Measurements from ENCODE around the gene CCL8.
"Not testable (repeated sequence)": the region's sequence is repeated elsewhere in the genome, so short reads cannot be mapped to it uniquely, and the experiment has no call there.

The CCL8 gene

DNA sequence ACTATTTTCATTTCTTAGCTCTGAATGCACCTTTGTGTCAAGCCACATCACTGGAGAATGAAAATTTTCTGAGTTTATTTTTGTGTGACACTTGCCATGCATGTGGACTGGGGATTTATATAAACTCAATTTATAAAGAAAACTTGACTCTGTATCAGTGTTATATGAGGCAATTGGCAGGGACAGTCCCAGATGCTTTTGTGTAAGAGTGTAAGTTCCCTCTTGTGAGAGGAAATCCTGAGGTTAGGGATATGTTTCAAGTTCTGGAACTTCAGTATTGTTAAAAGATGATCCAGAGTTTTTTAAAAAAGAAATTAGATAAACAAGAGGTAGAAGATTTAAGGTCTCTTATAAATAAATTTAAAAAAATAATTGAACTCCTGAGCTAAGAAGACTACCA is 10.9 kb upstream of the CCL8 start:
- in situ Hi-C loops (cut with MboI; ENCODE audit: low sequenced_read_pairs, unreplicated experiment) = no loop called here
- no peak for DNase-seq (ENCODE audit: low spot score)
- TF ChIP-seq, protein P1, sequence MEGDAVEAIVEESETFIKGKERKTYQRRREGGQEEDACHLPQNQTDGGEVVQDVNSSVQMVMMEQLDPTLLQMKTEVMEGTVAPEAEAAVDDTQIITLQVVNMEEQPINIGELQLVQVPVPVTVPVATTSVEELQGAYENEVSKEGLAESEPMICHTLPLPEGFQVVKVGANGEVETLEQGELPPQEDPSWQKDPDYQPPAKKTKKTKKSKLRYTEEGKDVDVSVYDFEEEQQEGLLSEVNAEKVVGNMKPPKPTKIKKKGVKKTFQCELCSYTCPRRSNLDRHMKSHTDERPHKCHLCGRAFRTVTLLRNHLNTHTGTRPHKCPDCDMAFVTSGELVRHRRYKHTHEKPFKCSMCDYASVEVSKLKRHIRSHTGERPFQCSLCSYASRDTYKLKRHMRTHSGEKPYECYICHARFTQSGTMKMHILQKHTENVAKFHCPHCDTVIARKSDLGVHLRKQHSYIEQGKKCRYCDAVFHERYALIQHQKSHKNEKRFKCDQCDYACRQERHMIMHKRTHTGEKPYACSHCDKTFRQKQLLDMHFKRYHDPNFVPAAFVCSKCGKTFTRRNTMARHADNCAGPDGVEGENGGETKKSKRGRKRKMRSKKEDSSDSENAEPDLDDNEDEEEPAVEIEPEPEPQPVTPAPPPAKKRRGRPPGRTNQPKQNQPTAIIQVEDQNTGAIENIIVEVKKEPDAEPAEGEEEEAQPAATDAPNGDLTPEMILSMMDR (IDR thresholded peaks at IDR 0.05; ENCODE audit: borderline replicate concordance, control extremely low read depth, extremely low read depth, insufficient read depth, missing control alignments) = no peak

DNA sequence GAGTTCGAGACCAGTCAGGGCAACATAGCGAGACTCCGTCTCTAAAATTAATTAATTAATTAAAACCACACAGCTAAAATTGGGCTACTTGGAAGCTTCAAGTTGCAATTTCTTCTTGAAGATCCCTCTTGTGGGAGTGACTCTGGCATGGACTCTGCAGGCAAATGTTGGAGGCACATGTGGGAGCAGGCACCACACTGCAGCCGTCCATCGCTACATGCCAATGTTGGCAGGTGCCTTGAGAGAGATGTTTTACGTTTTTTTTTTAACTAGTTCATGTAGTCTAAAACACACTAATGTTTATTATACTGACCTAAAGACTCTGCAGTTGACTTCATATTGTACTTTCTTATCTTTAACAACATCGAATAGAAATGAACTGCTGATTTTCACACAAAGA is 7.9 kb upstream of the CCL8 start:
- in situ Hi-C loops (cut with MboI; ENCODE audit: low sequenced_read_pairs, unreplicated experiment) = no loop called here
- TF ChIP-seq, protein P1 (IDR thresholded peaks at IDR 0.05; ENCODE audit: borderline replicate concordance, control extremely low read depth, extremely low read depth, insufficient read depth, missing control alignments) = no peak
- DNase-seq (ENCODE audit: low spot score) = no peak

DNA sequence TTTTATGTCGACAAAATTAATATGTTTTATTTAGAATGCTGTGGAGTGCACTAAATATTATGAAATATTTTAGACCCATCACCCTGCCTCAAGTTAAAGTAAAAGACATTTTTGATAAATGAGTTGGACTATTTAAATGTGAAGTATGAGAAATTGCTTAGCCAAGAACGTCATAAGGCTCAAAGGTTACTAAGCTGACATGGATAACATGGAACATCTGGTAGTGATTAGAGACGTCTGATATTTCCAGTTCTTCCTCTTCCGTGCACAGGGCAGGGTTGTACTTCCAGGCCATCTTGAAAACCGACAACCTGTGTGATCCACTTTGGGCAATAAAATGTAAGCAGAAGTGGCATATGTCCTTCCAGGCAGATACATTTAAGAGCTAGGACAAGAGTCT is 7.2 kb upstream of the CCL8 start:
- TF ChIP-seq, protein P1 (IDR thresholded peaks at IDR 0.05; ENCODE audit: borderline replicate concordance, control extremely low read depth, extremely low read depth, insufficient read depth, missing control alignments) = no peak
- in situ Hi-C loops (cut with MboI; ENCODE audit: low sequenced_read_pairs, unreplicated experiment) = no loop called here
- DNase-seq (ENCODE audit: low spot score) = no peak

DNA sequence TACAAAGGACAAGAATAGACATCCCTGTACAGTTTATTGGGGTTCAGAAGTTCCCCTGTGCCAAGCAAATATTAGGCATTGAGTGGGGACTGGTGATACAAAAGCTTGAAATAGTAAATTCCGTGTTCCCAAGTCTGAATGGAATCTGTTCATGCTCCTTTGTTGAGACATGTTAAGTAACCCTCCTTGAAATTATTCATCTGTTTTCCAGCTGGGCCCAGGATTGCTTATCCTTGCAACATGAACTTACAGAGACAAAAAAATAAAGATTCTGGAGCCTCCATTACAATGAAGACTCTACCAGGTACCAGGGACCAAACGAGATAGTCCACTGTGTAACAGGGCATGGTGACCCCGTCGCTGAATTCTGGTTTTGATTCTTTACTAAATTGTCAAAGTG is 6.1 kb upstream of the CCL8 start:
- in situ Hi-C loops (cut with MboI; ENCODE audit: low sequenced_read_pairs, unreplicated experiment) = no loop called here
- DNase-seq (ENCODE audit: low spot score) = no peak
- TF ChIP-seq, protein P1 (IDR thresholded peaks at IDR 0.05; ENCODE audit: borderline replicate concordance, control extremely low read depth, extremely low read depth, insufficient read depth, missing control alignments) = no peak

DNA sequence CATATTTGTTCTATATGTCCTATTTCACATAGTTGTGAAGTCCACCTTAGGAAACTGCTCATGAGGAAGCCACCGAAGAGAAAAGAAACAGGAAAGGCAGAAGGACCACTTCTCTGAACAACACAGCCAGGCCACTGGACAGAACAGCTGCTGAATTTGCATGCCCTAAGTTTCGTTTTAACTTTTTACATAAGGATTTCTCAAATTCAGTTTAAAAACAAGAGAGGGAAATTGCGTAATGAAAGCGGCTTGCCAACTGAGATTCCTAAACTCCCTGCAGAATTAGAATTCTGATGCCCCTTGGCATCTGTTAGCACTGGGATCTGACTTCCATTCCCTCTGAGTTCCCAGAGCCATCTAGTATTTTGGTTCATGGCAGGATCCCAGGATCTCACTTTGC is 5.0 kb upstream of the CCL8 start:
- TF ChIP-seq, protein P1 (IDR thresholded peaks at IDR 0.05; ENCODE audit: borderline replicate concordance, control extremely low read depth, extremely low read depth, insufficient read depth, missing control alignments) = no peak
- in situ Hi-C loops (cut with MboI; ENCODE audit: low sequenced_read_pairs, unreplicated experiment) = no loop called here
- DNase-seq (ENCODE audit: low spot score) = no peak

DNA sequence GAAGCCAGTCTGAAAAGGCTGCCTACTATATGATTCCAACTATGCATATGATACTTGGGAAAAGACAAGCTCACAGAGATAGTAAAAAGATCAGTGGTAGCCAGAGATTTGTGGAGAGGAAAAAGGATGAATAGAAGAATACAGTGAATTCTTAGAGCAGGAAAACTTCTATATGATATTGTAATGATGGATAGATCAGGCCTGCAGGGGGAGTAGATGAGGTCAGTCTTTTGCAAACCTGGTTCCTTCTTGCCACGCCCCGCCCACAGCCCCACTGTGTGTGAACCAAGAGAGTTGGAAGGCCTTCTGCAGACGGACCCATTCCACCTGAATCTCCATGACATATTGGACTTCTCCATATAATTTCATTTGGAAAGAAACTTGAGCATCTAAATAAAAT is 761 bp upstream of the CCL8 start:
- TF ChIP-seq, protein P1 (IDR thresholded peaks at IDR 0.05; ENCODE audit: borderline replicate concordance, control extremely low read depth, extremely low read depth, insufficient read depth, missing control alignments) = no peak
- no peak for DNase-seq (ENCODE audit: low spot score)
- in situ Hi-C loops (cut with MboI; ENCODE audit: low sequenced_read_pairs, unreplicated experiment) = no loop called here

DNA sequence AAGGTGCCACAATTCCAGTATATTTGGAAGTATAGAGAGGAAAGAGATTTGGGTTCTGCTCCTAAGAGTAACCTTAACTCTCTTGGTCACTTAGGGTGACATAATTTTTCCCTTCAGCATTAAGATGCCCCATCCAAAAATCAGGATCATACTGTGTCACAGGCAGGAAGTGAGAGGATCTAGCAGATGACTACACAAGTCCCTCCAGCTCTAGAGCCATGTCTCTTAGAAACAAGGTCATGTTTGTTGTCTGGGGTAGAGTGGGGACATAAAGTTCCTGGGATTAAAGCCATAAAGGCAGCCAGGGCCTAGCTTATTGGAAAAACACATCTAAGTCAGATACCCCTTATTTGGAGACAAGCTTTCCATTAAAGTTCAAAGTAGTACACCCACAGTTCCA is 2.7 kb downstream of the CCL8 start:
- in situ Hi-C loops (cut with MboI; ENCODE audit: low sequenced_read_pairs, unreplicated experiment) = no loop called here
- TF ChIP-seq, protein P1 (IDR thresholded peaks at IDR 0.05; ENCODE audit: borderline replicate concordance, control extremely low read depth, extremely low read depth, insufficient read depth, missing control alignments) = no peak
- DNase-seq (ENCODE audit: low spot score) = no peak

DNA sequence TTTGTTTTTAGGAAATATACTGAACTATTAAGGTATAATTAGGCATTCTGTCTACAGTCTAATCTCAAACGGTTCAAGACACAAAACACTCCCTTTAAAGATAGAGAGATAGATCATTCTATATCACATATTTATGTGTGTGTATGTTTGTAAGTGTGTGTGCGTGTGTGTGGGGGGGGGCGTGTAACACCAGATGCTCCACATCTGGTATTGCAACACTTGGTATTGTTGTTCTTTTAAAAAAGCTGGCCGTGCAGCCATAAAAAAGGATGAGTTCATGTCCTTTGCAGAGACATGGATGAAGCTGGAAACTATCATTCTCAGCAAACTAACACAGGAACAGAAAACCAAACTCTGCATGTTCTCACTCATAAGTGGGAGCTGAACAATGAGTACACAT is 8.3 kb downstream of the CCL8 start:
- in situ Hi-C loops (cut with MboI; ENCODE audit: low sequenced_read_pairs, unreplicated experiment); DNase-seq (ENCODE audit: low spot score): not testable (repeated sequence)

All from GM13976 (cell line).